Right renal pelvis (tissue), 4 donors: ENCODE data around the gene SOX11. TPM values are rescaled to one million over a fixed set of nuclear protein-coding genes. Genes with fewer than 3 reads are reported as not detected.

Experiments
- DNase-seq, 4 donors: peaks; one replicate each; pipeline ENCODE4 v3.0.0-alpha.2; 2013; ENCODE audit warnings: low read depth in 4 of 4, low spot score in 3 of 4, missing footprints in 1 of 4
- polyA plus RNA-seq, 4 donors: library from polyadenylated mRNA; unstranded; fragments of 120-200 nt; gene quantifications; one replicate each; pipeline ENCODE4 v1.2.1, GENCODE V29; 2013; ENCODE audit not compliant: insufficient read length in 4 of 4

SOX11 gene
- polyA plus RNA-seq, 4 donors, result 17.7 to 19.2 (median 18.8) TPM

GRCh38 chr2:5720426-5720825 is 28.2 kb downstream of the SOX11 start:
- no peak for DNase-seq

DNA sequence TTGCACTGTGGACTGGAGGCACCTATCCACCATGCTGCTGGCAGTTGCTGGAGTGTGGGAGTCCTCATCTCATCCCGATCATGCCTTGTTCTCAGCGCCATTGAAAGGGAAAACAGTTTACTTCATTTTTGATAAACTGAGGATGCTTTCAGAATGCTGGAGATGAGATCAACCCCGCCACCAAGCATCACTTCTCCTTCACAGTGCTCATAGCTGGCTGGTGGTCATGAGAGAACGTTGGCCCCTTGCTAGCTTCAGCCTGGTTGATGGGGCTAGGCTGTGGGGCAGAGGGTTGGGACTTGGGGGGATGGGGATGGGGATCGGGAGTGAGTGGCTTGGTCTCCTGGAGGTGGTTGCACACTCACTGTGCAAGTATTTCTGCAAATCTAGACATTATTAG is 30.1 kb downstream of the SOX11 start:
- no peak for DNase-seq

GRCh38 chr2:5723791-5724735 is 31.9 kb downstream of the SOX11 start:
- DNase-seq, result no peak

DNA sequence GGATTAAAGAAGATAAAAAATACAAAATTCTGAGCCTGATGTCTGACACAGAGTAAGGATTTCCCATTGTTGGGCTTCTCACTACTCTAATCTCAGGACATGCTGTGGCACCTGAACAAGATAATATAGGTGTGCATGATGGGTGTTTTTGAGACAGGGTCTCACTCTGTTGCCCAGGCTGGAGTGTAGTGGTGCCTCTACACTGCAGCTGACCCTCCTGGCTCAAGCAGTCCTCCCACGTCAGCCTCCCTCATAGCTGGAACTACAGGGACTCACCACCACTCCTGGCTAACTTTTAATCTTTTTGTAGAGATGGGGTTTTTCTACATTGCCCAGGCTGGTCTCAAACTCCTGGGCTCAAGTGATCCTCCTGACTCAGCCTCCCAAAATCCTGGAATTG is 32.9 kb downstream of the SOX11 start:
- no peak for DNase-seq

DNA sequence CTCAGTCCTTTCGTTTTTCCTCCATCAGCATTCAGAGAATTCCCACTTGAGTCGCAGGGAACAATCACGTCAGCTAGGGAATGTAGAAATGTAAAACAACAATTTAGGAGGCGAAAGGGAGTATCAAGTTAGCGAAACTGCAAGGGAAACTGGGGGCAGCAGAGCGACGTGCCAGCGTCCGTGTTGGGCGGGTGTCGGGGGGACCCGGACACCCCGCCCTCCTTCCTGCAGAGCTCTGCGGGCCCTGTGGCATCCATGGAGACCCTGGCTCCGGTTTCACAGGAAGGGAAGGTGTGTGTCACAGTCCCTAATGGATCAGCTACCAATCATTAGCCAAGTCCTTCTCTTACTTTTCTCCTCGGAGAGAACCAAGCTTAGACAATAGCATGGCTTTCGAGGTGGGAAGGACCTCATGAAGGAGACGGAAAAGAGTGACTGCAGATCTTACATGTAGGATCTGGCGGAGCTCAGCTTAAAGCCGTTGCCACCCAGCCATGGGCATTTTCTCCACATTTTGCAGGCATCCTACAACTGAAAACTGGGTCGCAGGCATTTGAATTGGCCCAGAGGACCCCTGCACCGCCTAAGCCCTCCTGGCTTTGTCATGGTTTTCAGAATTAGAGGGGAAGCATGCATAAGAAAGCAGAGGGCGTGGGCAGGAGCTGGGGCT is 33.7 kb downstream of the SOX11 start:
- DNase-seq, result peak; percentile 59 to 73 (median 66)

- no peak for DNase-seq
These were observed 35.1 kb downstream of the SOX11 start for GRCh38 chr2:5727235-5727634.

- no peak for DNase-seq
These were observed 37.2 kb downstream of the SOX11 start for GRCh38 chr2:5729416-5729815.

GRCh38 chr2:5730386-5730785 is 38.2 kb downstream of the SOX11 start:
- no peak for DNase-seq

GRCh38 chr2:5734859-5735520 is 42.8 kb downstream of the SOX11 start:
- DNase-seq, result no peak

DNA sequence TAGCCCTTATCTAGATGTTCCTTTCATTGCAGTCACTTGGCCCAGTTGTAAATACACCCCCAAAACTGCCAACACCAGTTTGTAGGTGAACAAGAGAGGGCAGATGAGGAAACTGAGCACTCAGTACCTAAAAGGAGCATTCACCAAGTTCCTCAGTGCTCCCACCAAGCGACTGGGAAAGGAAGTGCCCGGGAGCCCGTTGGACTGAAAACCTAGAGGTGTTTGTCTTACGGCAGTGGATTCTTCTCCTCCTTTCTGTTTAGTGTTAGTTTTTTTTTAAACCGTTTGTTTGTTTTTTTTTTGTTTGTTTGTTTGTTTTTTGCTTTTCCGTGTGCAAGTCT is 43.3 kb downstream of the SOX11 start:
- no peak for DNase-seq

DNA sequence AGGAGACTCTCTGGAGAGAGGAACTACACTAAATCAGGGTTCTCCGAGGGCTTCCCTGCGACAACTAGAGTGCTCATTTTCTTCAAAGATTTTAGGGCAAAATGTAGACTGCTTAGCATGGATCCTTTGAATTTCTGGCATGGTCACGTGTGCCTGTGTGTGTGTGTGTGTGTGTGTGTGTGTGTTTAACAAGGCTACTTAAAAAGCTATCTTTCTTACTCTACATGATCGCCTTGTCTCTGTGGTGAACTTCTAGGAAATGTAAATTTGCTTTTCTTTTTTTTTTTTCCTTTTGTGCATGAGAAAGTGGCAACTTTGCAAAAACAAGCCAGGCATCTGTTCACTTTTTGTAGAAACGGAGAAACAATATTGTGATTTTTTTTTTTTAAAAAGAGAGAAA is 43.9 kb downstream of the SOX11 start:
- DNase-seq, result no peak

- DNase-seq, result no peak
These were observed 44.7 kb downstream of the SOX11 start for GRCh38 chr2:5736886-5737285.

DNA sequence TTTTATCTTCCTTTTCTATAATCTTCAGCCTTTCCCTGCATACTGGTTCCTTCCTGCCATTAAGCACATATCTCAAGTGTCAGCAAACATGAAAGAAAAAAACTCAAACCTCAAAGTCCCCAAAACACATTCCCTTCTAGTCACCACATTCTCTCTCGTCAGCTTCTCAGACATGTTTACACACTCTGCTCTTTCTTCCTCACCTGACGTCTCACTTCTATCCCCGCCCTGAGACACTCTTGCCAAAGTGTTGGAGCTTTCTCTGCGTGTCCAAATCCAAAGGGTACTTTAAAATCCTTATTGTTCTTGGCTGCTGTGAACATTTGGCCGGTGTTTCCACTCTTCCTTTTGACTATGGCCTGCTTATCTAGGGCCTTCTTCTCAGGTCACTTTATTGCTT is 47.9 kb downstream of the SOX11 start:
- no peak for DNase-seq

DNA sequence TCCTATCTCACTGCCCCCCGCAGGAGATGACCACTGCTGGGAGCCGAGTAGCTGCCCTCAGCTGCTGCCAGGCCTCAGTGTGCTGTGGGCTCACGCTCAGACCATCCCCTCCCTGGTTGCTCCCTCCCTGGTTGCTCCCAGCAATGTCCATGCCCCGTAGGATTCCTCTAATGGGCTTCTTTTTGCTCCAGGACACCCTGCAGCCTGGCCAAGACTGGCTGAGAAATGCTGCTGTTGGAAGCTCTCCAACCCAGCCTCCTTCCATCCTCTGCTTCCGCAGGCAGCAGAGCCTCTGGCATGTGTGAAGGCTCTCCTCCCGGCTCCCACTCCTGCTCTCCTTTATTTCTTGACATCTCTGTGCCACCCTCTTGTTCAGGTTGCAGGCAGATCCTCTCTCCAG is 48.6 kb downstream of the SOX11 start:
- DNase-seq, result no peak

GRCh38 chr2:5741242-5741641 is 49.1 kb downstream of the SOX11 start:
- no peak for DNase-seq

GRCh38 chr2:5742126-5742525 is 49.9 kb downstream of the SOX11 start:
- DNase-seq, result no peak

DNA sequence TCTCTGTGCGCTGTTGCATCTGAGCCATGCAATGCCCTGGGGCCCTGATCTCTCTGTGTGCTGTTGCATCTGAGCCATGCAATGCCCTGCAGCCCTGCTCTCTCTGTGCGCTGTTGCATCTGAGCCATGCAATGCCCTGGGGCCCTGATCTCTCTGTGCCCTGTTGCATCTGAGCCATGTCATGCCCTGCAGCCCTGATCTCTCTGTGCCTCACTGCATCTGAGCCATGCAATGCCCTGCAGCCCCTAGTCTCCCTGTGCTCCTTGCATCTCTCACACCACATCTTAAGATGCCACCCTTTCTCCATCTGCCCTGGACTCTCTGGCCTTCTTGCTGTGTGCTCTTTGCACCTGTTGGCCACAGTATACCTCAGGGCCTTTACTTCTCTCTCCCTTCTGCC is 56.2 kb downstream of the SOX11 start:
- DNase-seq, result no peak

- DNase-seq, result no peak
These were observed 56.8 kb downstream of the SOX11 start for GRCh38 chr2:5748946-5749345.

- DNase-seq, result no peak
These were observed 57.2 kb downstream of the SOX11 start for GRCh38 chr2:5749347-5749746.
